WTC11 (cell line): ENCODE data around the gene PEX5.

Experiments used
- CREB1 ChIP-seq: sonication (generic); formaldehyde crosslinking; IDR thresholded peaks from 2 replicates; pipeline ENCODE4 v1.8.0; 2023; ENCODE audit warnings: mild to moderate bottlenecking, missing genetic modification reagents
- CREM ChIP-seq: sonication (generic); formaldehyde crosslinking; IDR thresholded peaks from 2 replicates; pipeline ENCODE4 v1.8.1; 2022; ENCODE audit warnings: mild to moderate bottlenecking, missing genetic modification reagents, moderate library complexity
- ELF4 ChIP-seq: sonication (generic); formaldehyde crosslinking; IDR thresholded peaks from 2 replicates; pipeline ENCODE4 v1.8.1; 2022; ENCODE audit warnings: low read depth, mild to moderate bottlenecking, moderate library complexity, missing genetic modification reagents
- MAX ChIP-seq: sonication (generic); formaldehyde crosslinking; IDR thresholded peaks from 2 replicates; pipeline ENCODE4 v1.8.0; 2022; ENCODE audit warnings: mild to moderate bottlenecking, missing genetic modification reagents
- NR2C2 ChIP-seq: sonication (generic); formaldehyde crosslinking; IDR thresholded peaks from 2 replicates; pipeline ENCODE4 v1.8.0; 2022; ENCODE audit warnings: mild to moderate bottlenecking, missing genetic modification reagents
- NR3C1 ChIP-seq: sonication (generic); formaldehyde crosslinking; conservative IDR thresholded peaks from 2 replicates; pipeline ENCODE4 v1.8.1; 2023; ENCODE audit warnings: low read depth, mild to moderate bottlenecking, missing genetic modification reagents
- RELA ChIP-seq: sonication (generic); formaldehyde crosslinking; IDR thresholded peaks from 2 replicates; pipeline ENCODE4 v1.8.1; 2022; ENCODE audit warnings: missing genetic modification reagents, mild to moderate bottlenecking, borderline replicate concordance
- ZNF219 ChIP-seq: sonication (generic); formaldehyde crosslinking; IDR thresholded peaks from 2 replicates; pipeline ENCODE4 v1.8.0; 2023; ENCODE audit warnings: missing genetic modification reagents, mild to moderate bottlenecking, borderline replicate concordance
- ZSCAN18 ChIP-seq: fragments of 250-450 bp; sonication (Bioruptor Pico); IDR thresholded peaks from 2 replicates; pipeline ENCODE4 v2.1.2; 2022; ENCODE audit warnings: mild to moderate bottlenecking, moderate library complexity
- TF ChIP-seq, protein P1 (sequence below): fragments of 200-600 bp; IDR thresholded peaks from 2 replicates; pipeline ENCODE4 v1.8.0; 2022; ENCODE audit warnings: antibody characterized with exemption

- TF ChIP-seq, protein P1, sequence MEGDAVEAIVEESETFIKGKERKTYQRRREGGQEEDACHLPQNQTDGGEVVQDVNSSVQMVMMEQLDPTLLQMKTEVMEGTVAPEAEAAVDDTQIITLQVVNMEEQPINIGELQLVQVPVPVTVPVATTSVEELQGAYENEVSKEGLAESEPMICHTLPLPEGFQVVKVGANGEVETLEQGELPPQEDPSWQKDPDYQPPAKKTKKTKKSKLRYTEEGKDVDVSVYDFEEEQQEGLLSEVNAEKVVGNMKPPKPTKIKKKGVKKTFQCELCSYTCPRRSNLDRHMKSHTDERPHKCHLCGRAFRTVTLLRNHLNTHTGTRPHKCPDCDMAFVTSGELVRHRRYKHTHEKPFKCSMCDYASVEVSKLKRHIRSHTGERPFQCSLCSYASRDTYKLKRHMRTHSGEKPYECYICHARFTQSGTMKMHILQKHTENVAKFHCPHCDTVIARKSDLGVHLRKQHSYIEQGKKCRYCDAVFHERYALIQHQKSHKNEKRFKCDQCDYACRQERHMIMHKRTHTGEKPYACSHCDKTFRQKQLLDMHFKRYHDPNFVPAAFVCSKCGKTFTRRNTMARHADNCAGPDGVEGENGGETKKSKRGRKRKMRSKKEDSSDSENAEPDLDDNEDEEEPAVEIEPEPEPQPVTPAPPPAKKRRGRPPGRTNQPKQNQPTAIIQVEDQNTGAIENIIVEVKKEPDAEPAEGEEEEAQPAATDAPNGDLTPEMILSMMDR, result no peak
- no peak for TF ChIP-seq MAX (CRISPR knock-in tag)
- no peak for TF ChIP-seq ZNF219 (CRISPR knock-in tag)
- no peak for TF ChIP-seq ELF4 (CRISPR knock-in tag)
- TF ChIP-seq CREM (CRISPR knock-in tag), result no peak
- TF ChIP-seq NR3C1 (CRISPR knock-in tag), result no peak
- TF ChIP-seq RELA, result no peak
- no peak for TF ChIP-seq NR2C2 (CRISPR knock-in tag)
- no peak for TF ChIP-seq CREB1 (CRISPR knock-in tag)
- no peak for TF ChIP-seq ZSCAN18 (CRISPR knock-in tag)
These were observed 32.1 kb upstream of the PEX5 start for GRCh38 chr12:7157391-7157790.
